WTC11 (cell line): ENCODE data around the gene RFX5. TPM values are rescaled to one million over a fixed set of nuclear protein-coding genes. Genes with fewer than 3 reads are reported as not detected.

Source experiments
- ATAC-seq: fragments of 200-7000 bp; cut with Tn5 transposase; 2 replicates; pipeline ENCODE4 v1.10.0; 2021; ENCODE audit warnings: mild to moderate bottlenecking, moderate library complexity
- CTCF ChIA-PET: fragments of 300-600 bp; sonication (Branson Sonifier 250); formaldehyde crosslinking; loops from one replicate; lab custom pipeline; 2021; ENCODE audit warnings: antibody characterized with exemption; lab: Charles Lee
- POLR2A ChIA-PET: fragments of 350-600 bp; sonication (Branson Sonifier 250); formaldehyde crosslinking; loops from one replicate; lab custom pipeline; 2021; ENCODE audit warnings: antibody characterized with exemption; lab: Charles Lee
- DNase-seq: peaks from one replicate; pipeline ENCODE4 v3.0.0; 2021; ENCODE audit warnings: low spot score
- H3K27ac Mint-ChIP-seq: 2 replicates; pipeline ENCODE4 v1.8.0; 2021; ENCODE audit warnings: mixed read lengths
- H3K27me3 Mint-ChIP-seq: 2 replicates; pipeline ENCODE4 v1.8.0; 2021; ENCODE audit warnings: low read depth, mild to moderate bottlenecking, moderate library complexity, mixed read lengths
- H3K36me3 Mint-ChIP-seq: 2 replicates; pipeline ENCODE4 v1.8.0; 2021; ENCODE audit warnings: mixed read lengths
- H3K4me1 Mint-ChIP-seq: 2 replicates; pipeline ENCODE4 v1.8.0; 2022; ENCODE audit warnings: mixed read lengths
- H3K4me3 Mint-ChIP-seq: 2 replicates; pipeline ENCODE4 v1.8.0; 2021; ENCODE audit warnings: mild to moderate bottlenecking, moderate library complexity, mixed read lengths
- H3K9me3 Mint-ChIP-seq: 2 replicates; pipeline ENCODE4 v1.8.0; 2021; ENCODE audit warnings: mixed read lengths
- CBFB ChIP-seq: sonication (generic); formaldehyde crosslinking; IDR thresholded peaks from 2 replicates; pipeline ENCODE4 v1.8.1; 2022; ENCODE audit warnings: mild to moderate bottlenecking, low read depth, missing genetic modification reagents
- CREM ChIP-seq: sonication (generic); formaldehyde crosslinking; IDR thresholded peaks from 2 replicates; pipeline ENCODE4 v1.8.1; 2022; ENCODE audit warnings: mild to moderate bottlenecking, missing genetic modification reagents, moderate library complexity
- FOXK1 ChIP-seq: sonication (generic); formaldehyde crosslinking; IDR thresholded peaks from 2 replicates; pipeline ENCODE4 v1.8.0; 2022; ENCODE audit warnings: mild to moderate bottlenecking, moderate library complexity, missing genetic modification reagents
- GRHL2 ChIP-seq: fragments of 250-450 bp; sonication (Bioruptor Pico); IDR thresholded peaks from 2 replicates; pipeline ENCODE4 v1.8.0; 2022; ENCODE audit warnings: mild to moderate bottlenecking, moderate library complexity; ENCODE audit not compliant: insufficient replicate concordance, severe bottlenecking
- GTF2I ChIP-seq: fragments of 250-450 bp; sonication (Bioruptor Pico); conservative IDR thresholded peaks from 2 replicates; pipeline ENCODE4 v1.4.0; 2021; ENCODE audit warnings: mild to moderate bottlenecking
- HMGA2 ChIP-seq: fragments of 250-450 bp; sonication (Bioruptor Pico); IDR thresholded peaks from 2 replicates; pipeline ENCODE4 v1.4.0; 2021; ENCODE audit warnings: mild to moderate bottlenecking, moderate library complexity
- IRF2 ChIP-seq: sonication (generic); formaldehyde crosslinking; IDR thresholded peaks from 2 replicates; pipeline ENCODE4 v1.8.0; 2022; ENCODE audit warnings: low read depth, missing genetic modification reagents, borderline replicate concordance
- JUN ChIP-seq: sonication (generic); formaldehyde crosslinking; IDR thresholded peaks from 2 replicates; pipeline ENCODE4 v1.8.0; 2023; ENCODE audit warnings: mild to moderate bottlenecking, missing genetic modification reagents
- MYBL2 ChIP-seq: sonication (generic); formaldehyde crosslinking; IDR thresholded peaks from 2 replicates; pipeline ENCODE4 v1.8.1; 2023; ENCODE audit warnings: mild to moderate bottlenecking, moderate library complexity, missing genetic modification reagents
- NFYB ChIP-seq: sonication (generic); formaldehyde crosslinking; conservative IDR thresholded peaks from 2 replicates; pipeline ENCODE4 v1.8.0; 2022; ENCODE audit warnings: low read depth, missing genetic modification reagents
- NR1H2 ChIP-seq: sonication (generic); formaldehyde crosslinking; IDR thresholded peaks from 2 replicates; pipeline ENCODE4 v1.9.0; 2021; ENCODE audit warnings: mild to moderate bottlenecking, moderate library complexity, missing genetic modification reagents
- NR3C1 ChIP-seq: sonication (generic); formaldehyde crosslinking; conservative IDR thresholded peaks from 2 replicates; pipeline ENCODE4 v1.8.1; 2023; ENCODE audit warnings: low read depth, mild to moderate bottlenecking, missing genetic modification reagents
- SP1 ChIP-seq: sonication (generic); formaldehyde crosslinking; conservative IDR thresholded peaks from 2 replicates; pipeline ENCODE4 v1.8.1; 2022; ENCODE audit warnings: missing genetic modification reagents
- ZNF138 ChIP-seq: sonication (generic); formaldehyde crosslinking; conservative IDR thresholded peaks from 2 replicates; pipeline ENCODE4 v1.8.1; 2022; ENCODE audit warnings: mild to moderate bottlenecking, moderate library complexity, missing genetic modification reagents
- ZNF263 ChIP-seq: sonication (generic); formaldehyde crosslinking; IDR thresholded peaks from 2 replicates; pipeline ENCODE4 v1.8.1; 2022; ENCODE audit warnings: low read depth, mild to moderate bottlenecking, moderate library complexity, missing genetic modification reagents
- ZNF396 ChIP-seq: fragments of 250-450 bp; sonication (Bioruptor Pico); IDR thresholded peaks from 2 replicates; pipeline ENCODE4 v1.8.0; 2021; ENCODE audit warnings: mild to moderate bottlenecking, moderate library complexity, borderline replicate concordance
- ZNF416 ChIP-seq: fragments of 250-450 bp; sonication (Bioruptor Pico); IDR thresholded peaks from 2 replicates; pipeline ENCODE4 v1.9.0; 2021; ENCODE audit warnings: mild to moderate bottlenecking, inconsistent platforms
- ZNF423 ChIP-seq: fragments of 250-450 bp; sonication (Bioruptor Pico); IDR thresholded peaks from 2 replicates; pipeline ENCODE4 v2.1.2; 2022; ENCODE audit warnings: mild to moderate bottlenecking, moderate library complexity
- total RNA-seq: library from RNA; stranded (reverse); gene quantifications from 3 replicates; pipeline ENCODE4 v1.2.3, GENCODE V29; 2021
- TF ChIP-seq, protein P1 (sequence below): fragments of 250-450 bp; sonication (Bioruptor Pico); conservative IDR thresholded peaks from 2 replicates; pipeline ENCODE4 v1.9.0; 2021; ENCODE audit warnings: mild to moderate bottlenecking
- TF ChIP-seq, protein P2 (sequence below): sonication (generic); formaldehyde crosslinking; IDR thresholded peaks from 2 replicates; pipeline ENCODE4 v1.8.1; 2022; ENCODE audit warnings: mild to moderate bottlenecking, moderate library complexity, missing genetic modification reagents
- TF ChIP-seq, protein P3 (sequence below): sonication (generic); formaldehyde crosslinking; IDR thresholded peaks from 2 replicates; pipeline ENCODE4 v1.8.0; 2022; ENCODE audit warnings: mild to moderate bottlenecking, missing genetic modification reagents
- TF ChIP-seq, protein P4 (sequence below): sonication (generic); formaldehyde crosslinking; IDR thresholded peaks from 2 replicates; pipeline ENCODE4 v1.8.0; 2023; ENCODE audit warnings: missing genetic modification reagents
- TF ChIP-seq, protein P5 (sequence below): sonication (generic); formaldehyde crosslinking; IDR thresholded peaks from 2 replicates; pipeline ENCODE4 v1.8.1; 2023; ENCODE audit warnings: mild to moderate bottlenecking, missing genetic modification reagents, moderate library complexity
- TF ChIP-seq, protein P6 (sequence below): fragments of 250-450 bp; sonication (Bioruptor Pico); IDR thresholded peaks from 2 replicates; pipeline ENCODE4 v1.8.0; 2021; ENCODE audit warnings: mild to moderate bottlenecking
- TF ChIP-seq, protein P7 (sequence below): sonication (generic); formaldehyde crosslinking; IDR thresholded peaks from 2 replicates; pipeline ENCODE4 v1.8.1; 2022; ENCODE audit warnings: missing genetic modification reagents, borderline replicate concordance
- TF ChIP-seq, protein P8 (sequence below): sonication (generic); formaldehyde crosslinking; conservative IDR thresholded peaks from 2 replicates; pipeline ENCODE4 v1.8.1; 2023; ENCODE audit warnings: mild to moderate bottlenecking, low read depth, missing genetic modification reagents, moderate library complexity

RFX5 gene
- total RNA-seq, 1 experiment from 2014 or later: 59.2 TPM

DNA sequence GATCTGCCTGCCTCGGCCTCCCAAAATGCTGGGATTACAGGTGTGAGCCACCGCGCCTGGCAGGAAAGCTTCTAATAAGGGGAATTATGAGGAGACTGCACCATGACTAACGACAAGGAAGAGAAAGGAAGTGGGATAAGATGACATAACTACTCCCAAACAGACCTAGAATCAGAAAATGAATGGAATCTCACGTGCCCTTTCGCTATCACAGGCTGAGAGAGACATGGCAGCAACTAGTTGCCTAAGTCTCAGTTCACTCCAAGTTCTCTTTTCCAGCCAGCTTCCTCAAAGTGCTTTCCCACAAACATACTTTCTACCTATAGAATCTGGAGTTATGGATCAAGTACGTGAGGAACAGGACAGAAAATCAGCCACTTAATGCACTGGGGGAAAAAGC, 21.8 kb downstream of the RFX5 start (continued):
- TF ChIP-seq, protein P1, sequence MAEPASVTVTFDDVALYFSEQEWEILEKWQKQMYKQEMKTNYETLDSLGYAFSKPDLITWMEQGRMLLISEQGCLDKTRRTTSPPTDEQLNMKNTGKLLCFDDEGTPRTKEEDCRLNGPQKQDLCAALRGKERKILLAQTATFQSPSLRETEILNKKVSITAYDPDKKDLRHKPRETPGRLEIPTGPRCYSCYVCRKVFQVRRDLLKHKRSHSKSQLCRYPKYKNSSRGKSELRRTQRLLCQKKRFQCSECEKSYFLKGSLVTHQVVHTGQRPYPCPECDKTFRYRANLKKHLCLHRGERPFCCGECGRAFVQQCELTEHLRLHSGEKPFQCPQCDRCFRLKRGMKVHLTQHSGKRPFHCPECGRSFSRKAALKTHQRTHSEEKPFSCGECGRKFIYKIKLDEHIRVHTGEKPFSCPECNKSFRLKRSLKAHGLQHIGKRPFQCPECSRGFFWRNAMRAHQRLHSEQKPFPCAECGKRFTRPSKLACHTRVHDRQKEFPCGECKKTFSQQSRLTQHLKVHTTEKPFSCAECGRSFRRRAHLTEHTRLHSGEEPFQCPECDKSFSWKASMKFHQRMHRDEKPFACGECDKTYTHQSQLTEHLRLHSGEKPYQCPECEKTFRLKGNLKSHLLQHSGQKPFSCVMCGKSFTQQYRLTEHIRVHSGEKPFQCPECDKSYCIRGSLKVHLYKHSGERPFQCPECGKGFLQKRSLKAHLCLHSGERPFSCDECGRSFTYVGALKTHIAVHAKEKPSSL: no peak
- TF ChIP-seq SP1 (CRISPR knock-in tag) (no peak), JUN (CRISPR knock-in tag) (no peak), FOXK1 (no peak), CREM (CRISPR knock-in tag) (no peak), CBFB (no peak), ZNF416 (CRISPR knock-in tag) (no peak)

DNA sequence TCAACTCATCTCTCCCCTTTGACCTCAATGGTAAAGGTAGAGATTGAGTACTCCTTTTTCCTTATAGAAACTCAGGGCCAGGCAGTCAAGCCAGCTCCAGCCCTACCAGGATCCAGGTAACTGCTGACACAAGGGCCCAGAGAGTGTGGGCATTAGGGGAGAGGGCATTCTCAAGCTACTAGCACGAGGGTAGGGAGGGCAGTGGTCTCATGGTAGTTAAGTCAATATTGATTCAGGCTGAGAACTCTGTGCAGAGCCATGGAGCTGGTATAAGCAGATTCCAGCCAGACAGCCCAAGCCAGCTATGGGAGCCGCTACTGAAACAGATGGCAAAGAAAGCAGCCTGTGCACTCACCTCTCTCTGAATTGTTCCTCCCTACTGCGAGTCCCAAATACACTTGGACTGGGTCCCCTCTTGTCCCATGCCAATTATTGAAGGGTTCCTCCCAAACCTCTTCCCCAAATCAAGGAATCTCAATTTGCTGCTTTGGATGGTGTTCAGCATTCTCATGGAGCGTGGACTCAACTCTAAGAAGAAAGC, 22.6 kb downstream of the RFX5 start:
- DNase-seq (no peak), ATAC-seq (no peak)
- Mint-ChIP-seq H3K4me3 (no peak overlapping the region), H3K27ac (no peak overlapping the region), H3K27me3 (no peaks in the 10 kb centered on the region), H3K9me3 (no peaks in the 10 kb centered on the region), H3K4me1 (peaks cover 13% of the 10 kb centered on the region), H3K36me3 (peaks cover 17% of the 10 kb centered on the region)
- TF ChIP-seq ZNF138 (CRISPR knock-in tag) (no peak), IRF2 (CRISPR knock-in tag) (no peak), ZNF263 (no peak), HMGA2 (no peak), NR3C1 (no peak), MYBL2 (CRISPR knock-in tag) (no peak), ZNF396 (CRISPR knock-in tag) (no peak), ZNF423 (CRISPR knock-in tag) (no peak), FOXK1 (no peak), GRHL2 (no peak), GTF2I (no peak), NR1H2 (CRISPR knock-in tag) (no peak), NFYB (CRISPR knock-in tag) (no peak)
- TF ChIP-seq, protein P2, sequence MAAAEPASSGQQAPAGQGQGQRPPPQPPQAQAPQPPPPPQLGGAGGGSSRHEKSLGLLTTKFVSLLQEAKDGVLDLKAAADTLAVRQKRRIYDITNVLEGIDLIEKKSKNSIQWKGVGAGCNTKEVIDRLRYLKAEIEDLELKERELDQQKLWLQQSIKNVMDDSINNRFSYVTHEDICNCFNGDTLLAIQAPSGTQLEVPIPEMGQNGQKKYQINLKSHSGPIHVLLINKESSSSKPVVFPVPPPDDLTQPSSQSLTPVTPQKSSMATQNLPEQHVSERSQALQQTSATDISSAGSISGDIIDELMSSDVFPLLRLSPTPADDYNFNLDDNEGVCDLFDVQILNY (CRISPR knock-in tag): no peak
- TF ChIP-seq, protein P3, sequence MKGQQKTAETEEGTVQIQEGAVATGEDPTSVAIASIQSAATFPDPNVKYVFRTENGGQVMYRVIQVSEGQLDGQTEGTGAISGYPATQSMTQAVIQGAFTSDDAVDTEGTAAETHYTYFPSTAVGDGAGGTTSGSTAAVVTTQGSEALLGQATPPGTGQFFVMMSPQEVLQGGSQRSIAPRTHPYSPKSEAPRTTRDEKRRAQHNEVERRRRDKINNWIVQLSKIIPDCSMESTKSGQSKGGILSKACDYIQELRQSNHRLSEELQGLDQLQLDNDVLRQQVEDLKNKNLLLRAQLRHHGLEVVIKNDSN (CRISPR knock-in tag): no peak
- TF ChIP-seq, protein P4, sequence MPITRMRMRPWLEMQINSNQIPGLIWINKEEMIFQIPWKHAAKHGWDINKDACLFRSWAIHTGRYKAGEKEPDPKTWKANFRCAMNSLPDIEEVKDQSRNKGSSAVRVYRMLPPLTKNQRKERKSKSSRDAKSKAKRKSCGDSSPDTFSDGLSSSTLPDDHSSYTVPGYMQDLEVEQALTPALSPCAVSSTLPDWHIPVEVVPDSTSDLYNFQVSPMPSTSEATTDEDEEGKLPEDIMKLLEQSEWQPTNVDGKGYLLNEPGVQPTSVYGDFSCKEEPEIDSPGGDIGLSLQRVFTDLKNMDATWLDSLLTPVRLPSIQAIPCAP (CRISPR knock-in tag): no peak
- TF ChIP-seq, protein P5, sequence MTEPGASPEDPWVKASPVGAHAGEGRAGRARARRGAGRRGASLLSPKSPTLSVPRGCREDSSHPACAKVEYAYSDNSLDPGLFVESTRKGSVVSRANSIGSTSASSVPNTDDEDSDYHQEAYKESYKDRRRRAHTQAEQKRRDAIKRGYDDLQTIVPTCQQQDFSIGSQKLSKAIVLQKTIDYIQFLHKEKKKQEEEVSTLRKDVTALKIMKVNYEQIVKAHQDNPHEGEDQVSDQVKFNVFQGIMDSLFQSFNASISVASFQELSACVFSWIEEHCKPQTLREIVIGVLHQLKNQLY (CRISPR knock-in tag): no peak
- TF ChIP-seq, protein P6, sequence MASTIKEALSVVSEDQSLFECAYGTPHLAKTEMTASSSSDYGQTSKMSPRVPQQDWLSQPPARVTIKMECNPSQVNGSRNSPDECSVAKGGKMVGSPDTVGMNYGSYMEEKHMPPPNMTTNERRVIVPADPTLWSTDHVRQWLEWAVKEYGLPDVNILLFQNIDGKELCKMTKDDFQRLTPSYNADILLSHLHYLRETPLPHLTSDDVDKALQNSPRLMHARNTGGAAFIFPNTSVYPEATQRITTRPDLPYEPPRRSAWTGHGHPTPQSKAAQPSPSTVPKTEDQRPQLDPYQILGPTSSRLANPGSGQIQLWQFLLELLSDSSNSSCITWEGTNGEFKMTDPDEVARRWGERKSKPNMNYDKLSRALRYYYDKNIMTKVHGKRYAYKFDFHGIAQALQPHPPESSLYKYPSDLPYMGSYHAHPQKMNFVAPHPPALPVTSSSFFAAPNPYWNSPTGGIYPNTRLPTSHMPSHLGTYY (CRISPR knock-in tag): no peak
- TF ChIP-seq, protein P7, sequence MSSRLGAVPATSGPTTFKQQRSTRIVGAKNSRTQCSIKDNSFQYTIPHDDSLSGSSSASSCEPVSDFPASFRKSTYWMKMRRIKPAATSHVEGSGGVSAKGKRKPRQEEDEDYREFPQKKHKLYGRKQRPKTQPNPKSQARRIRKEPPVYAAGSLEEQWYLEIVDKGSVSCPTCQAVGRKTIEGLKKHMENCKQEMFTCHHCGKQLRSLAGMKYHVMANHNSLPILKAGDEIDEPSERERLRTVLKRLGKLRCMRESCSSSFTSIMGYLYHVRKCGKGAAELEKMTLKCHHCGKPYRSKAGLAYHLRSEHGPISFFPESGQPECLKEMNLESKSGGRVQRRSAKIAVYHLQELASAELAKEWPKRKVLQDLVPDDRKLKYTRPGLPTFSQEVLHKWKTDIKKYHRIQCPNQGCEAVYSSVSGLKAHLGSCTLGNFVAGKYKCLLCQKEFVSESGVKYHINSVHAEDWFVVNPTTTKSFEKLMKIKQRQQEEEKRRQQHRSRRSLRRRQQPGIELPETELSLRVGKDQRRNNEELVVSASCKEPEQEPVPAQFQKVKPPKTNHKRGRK (CRISPR knock-in tag): no peak
- TF ChIP-seq, protein P8, sequence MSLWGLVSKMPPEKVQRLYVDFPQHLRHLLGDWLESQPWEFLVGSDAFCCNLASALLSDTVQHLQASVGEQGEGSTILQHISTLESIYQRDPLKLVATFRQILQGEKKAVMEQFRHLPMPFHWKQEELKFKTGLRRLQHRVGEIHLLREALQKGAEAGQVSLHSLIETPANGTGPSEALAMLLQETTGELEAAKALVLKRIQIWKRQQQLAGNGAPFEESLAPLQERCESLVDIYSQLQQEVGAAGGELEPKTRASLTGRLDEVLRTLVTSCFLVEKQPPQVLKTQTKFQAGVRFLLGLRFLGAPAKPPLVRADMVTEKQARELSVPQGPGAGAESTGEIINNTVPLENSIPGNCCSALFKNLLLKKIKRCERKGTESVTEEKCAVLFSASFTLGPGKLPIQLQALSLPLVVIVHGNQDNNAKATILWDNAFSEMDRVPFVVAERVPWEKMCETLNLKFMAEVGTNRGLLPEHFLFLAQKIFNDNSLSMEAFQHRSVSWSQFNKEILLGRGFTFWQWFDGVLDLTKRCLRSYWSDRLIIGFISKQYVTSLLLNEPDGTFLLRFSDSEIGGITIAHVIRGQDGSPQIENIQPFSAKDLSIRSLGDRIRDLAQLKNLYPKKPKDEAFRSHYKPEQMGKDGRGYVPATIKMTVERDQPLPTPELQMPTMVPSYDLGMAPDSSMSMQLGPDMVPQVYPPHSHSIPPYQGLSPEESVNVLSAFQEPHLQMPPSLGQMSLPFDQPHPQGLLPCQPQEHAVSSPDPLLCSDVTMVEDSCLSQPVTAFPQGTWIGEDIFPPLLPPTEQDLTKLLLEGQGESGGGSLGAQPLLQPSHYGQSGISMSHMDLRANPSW (CRISPR knock-in tag): no peak
- ChIA-PET POLR2A (interaction anchor here (0.7 kb wide), 1 partner anchor 35 kb away, joined by 3 read pairs; no protein-coding TSS in a partner anchor), CTCF (interaction anchor here (1.5 to 1.8 kb wide), 3 partner anchors 14 to 24 kb away, joined by 3 to 6 read pairs (median 5); no protein-coding TSS in a partner anchor)
